ENCODE results near the gene NIBAN1.
"Not testable (repeated sequence)": the region's sequence is repeated elsewhere in the genome, so short reads cannot be mapped to it uniquely, and the experiment has no call there.

NIBAN1 gene

GRCh38 chr1:184972315-184973055 is 1.8 kb downstream of the NIBAN1 start:
- DNase-seq (ENCODE audit: low read depth) = no peak

GRCh38 chr1:184971522-184972265 is 2.6 kb downstream of the NIBAN1 start:
- no peak for DNase-seq (ENCODE audit: low read depth)

GRCh38 chr1:184970691-184971161 is 3.6 kb downstream of the NIBAN1 start:
- no peak for DNase-seq (ENCODE audit: low read depth)

GRCh38 chr1:184966989-184967388 is 7.3 kb downstream of the NIBAN1 start:
- DNase-seq (ENCODE audit: low read depth) = no peak

- DNase-seq (ENCODE audit: low read depth) = no peak
Measured at GRCh38 chr1:184965944-184966860, 8.1 kb downstream of the NIBAN1 start.

GRCh38 chr1:184965439-184965838 is 8.9 kb downstream of the NIBAN1 start:
- no peak for DNase-seq (ENCODE audit: low read depth)

- no peak for DNase-seq (ENCODE audit: low read depth)
Measured at GRCh38 chr1:184959626-184960025, 14.7 kb downstream of the NIBAN1 start.

GRCh38 chr1:184958554-184959353 is 15.6 kb downstream of the NIBAN1 start:
- DNase-seq (ENCODE audit: low read depth) = no peak

- DNase-seq (ENCODE audit: low read depth) = not testable (repeated sequence)
Measured at GRCh38 chr1:184957901-184958300, 16.4 kb downstream of the NIBAN1 start.

- no peak for DNase-seq (ENCODE audit: low read depth)
Measured at GRCh38 chr1:184956999-184957700, 17.2 kb downstream of the NIBAN1 start.

GRCh38 chr1:184954232-184954995 is 19.9 kb downstream of the NIBAN1 start:
- DNase-seq (ENCODE audit: low read depth) = no peak

GRCh38 chr1:184953600-184954219 is 20.6 kb downstream of the NIBAN1 start:
- no peak for DNase-seq (ENCODE audit: low read depth)

GRCh38 chr1:184952428-184952827 is 21.9 kb downstream of the NIBAN1 start:
- no peak for DNase-seq (ENCODE audit: low read depth)

- DNase-seq (ENCODE audit: low read depth) = no peak
Measured at GRCh38 chr1:184951788-184952187, 22.5 kb downstream of the NIBAN1 start.

GRCh38 chr1:184950906-184951305 is 23.4 kb downstream of the NIBAN1 start:
- DNase-seq (ENCODE audit: low read depth) = no peak

- no peak for DNase-seq (ENCODE audit: low read depth)
Measured at GRCh38 chr1:184950227-184950626, 24.1 kb downstream of the NIBAN1 start.

- no peak for DNase-seq (ENCODE audit: low read depth)
Measured at GRCh38 chr1:184947497-184948256, 26.6 kb downstream of the NIBAN1 start.

- no peak for DNase-seq (ENCODE audit: low read depth)
Measured at GRCh38 chr1:184945678-184946412, 28.5 kb downstream of the NIBAN1 start.
